WTC11 (cell line): ENCODE measurements around the gene TWF2. TPM values are rescaled to one million over a fixed set of nuclear protein-coding genes. Genes with fewer than 3 reads are reported as not detected.

ENCODE experiments used
- ATAC-seq: fragments of 200-7000 bp; cut with Tn5 transposase; 2 replicates; pipeline ENCODE4 v1.10.0; 2021; ENCODE audit warnings: mild to moderate bottlenecking, moderate library complexity
- CTCF ChIA-PET: fragments of 300-600 bp; sonication (Branson Sonifier 250); formaldehyde crosslinking; loops from one replicate; lab custom pipeline; 2021; ENCODE audit warnings: antibody characterized with exemption; lab: Charles Lee
- POLR2A ChIA-PET: fragments of 350-600 bp; sonication (Branson Sonifier 250); formaldehyde crosslinking; loops from one replicate; lab custom pipeline; 2021; ENCODE audit warnings: antibody characterized with exemption; lab: Charles Lee
- DNase-seq: peaks from one replicate; pipeline ENCODE4 v3.0.0; 2021; ENCODE audit warnings: low spot score
- H3K27ac Mint-ChIP-seq: 2 replicates; pipeline ENCODE4 v1.8.0; 2021; ENCODE audit warnings: mixed read lengths
- H3K27me3 Mint-ChIP-seq: 2 replicates; pipeline ENCODE4 v1.8.0; 2021; ENCODE audit warnings: low read depth, mild to moderate bottlenecking, moderate library complexity, mixed read lengths
- H3K36me3 Mint-ChIP-seq: 2 replicates; pipeline ENCODE4 v1.8.0; 2021; ENCODE audit warnings: mixed read lengths
- H3K4me1 Mint-ChIP-seq: 2 replicates; pipeline ENCODE4 v1.8.0; 2022; ENCODE audit warnings: mixed read lengths
- H3K4me3 Mint-ChIP-seq: 2 replicates; pipeline ENCODE4 v1.8.0; 2021; ENCODE audit warnings: mild to moderate bottlenecking, moderate library complexity, mixed read lengths
- H3K9me3 Mint-ChIP-seq: 2 replicates; pipeline ENCODE4 v1.8.0; 2021; ENCODE audit warnings: mixed read lengths
- AFF4 ChIP-seq: sonication (generic); formaldehyde crosslinking; IDR thresholded peaks from 2 replicates; pipeline ENCODE4 v1.8.1; 2023; ENCODE audit warnings: mild to moderate bottlenecking, missing genetic modification reagents, borderline replicate concordance
- ARID4B ChIP-seq: sonication (generic); formaldehyde crosslinking; IDR thresholded peaks from 2 replicates; pipeline ENCODE4 v1.8.0; 2023; ENCODE audit warnings: missing genetic modification reagents, mild to moderate bottlenecking, borderline replicate concordance
- ATF2 ChIP-seq: sonication (generic); formaldehyde crosslinking; IDR thresholded peaks from 2 replicates; pipeline ENCODE4 v1.8.1; 2022; ENCODE audit warnings: low read depth, missing genetic modification reagents, borderline replicate concordance
- CDX4 ChIP-seq: fragments of 250-450 bp; sonication (Bioruptor Pico); IDR thresholded peaks from 2 replicates; pipeline ENCODE4 v1.9.0; 2021; ENCODE audit warnings: moderate library complexity, mild to moderate bottlenecking, inconsistent platforms, borderline replicate concordance
- E2F1 ChIP-seq: sonication (generic); formaldehyde crosslinking; IDR thresholded peaks from 2 replicates; pipeline ENCODE4 v1.8.0; 2022; ENCODE audit warnings: mild to moderate bottlenecking, missing genetic modification reagents
- ELF4 ChIP-seq: sonication (generic); formaldehyde crosslinking; IDR thresholded peaks from 2 replicates; pipeline ENCODE4 v1.8.1; 2022; ENCODE audit warnings: low read depth, mild to moderate bottlenecking, moderate library complexity, missing genetic modification reagents
- EMX1 ChIP-seq: fragments of 250-450 bp; sonication (Bioruptor Pico); IDR thresholded peaks from 2 replicates; pipeline ENCODE4 v1.8.0; 2021; ENCODE audit warnings: mild to moderate bottlenecking
- ERG ChIP-seq: fragments of 250-450 bp; sonication (Bioruptor Pico); IDR thresholded peaks from 2 replicates; pipeline ENCODE4 v1.8.0; 2021; ENCODE audit warnings: mild to moderate bottlenecking
- JUN ChIP-seq: sonication (generic); formaldehyde crosslinking; IDR thresholded peaks from 2 replicates; pipeline ENCODE4 v1.8.0; 2023; ENCODE audit warnings: mild to moderate bottlenecking, missing genetic modification reagents
- KAT7 ChIP-seq: sonication (generic); formaldehyde crosslinking; IDR thresholded peaks from 2 replicates; pipeline ENCODE4 v1.8.1; 2023; ENCODE audit warnings: missing genetic modification reagents, mild to moderate bottlenecking, borderline replicate concordance
- MYBL2 ChIP-seq: sonication (generic); formaldehyde crosslinking; IDR thresholded peaks from 2 replicates; pipeline ENCODE4 v1.8.1; 2023; ENCODE audit warnings: mild to moderate bottlenecking, moderate library complexity, missing genetic modification reagents
- NR2C2 ChIP-seq: sonication (generic); formaldehyde crosslinking; IDR thresholded peaks from 2 replicates; pipeline ENCODE4 v1.8.0; 2022; ENCODE audit warnings: mild to moderate bottlenecking, missing genetic modification reagents
- OVOL2 ChIP-seq: fragments of 250-450 bp; sonication (Bioruptor Pico); IDR thresholded peaks from 2 replicates; pipeline ENCODE4 v1.9.0; 2021; ENCODE audit warnings: mild to moderate bottlenecking, borderline replicate concordance
- PRDM15 ChIP-seq: sonication (generic); formaldehyde crosslinking; IDR thresholded peaks from 2 replicates; pipeline ENCODE4 v1.8.0; 2022; ENCODE audit warnings: missing genetic modification reagents
- SMAD3 ChIP-seq: sonication (generic); formaldehyde crosslinking; IDR thresholded peaks from 2 replicates; pipeline ENCODE4 v1.8.0; 2022; ENCODE audit warnings: missing genetic modification reagents, mild to moderate bottlenecking, borderline replicate concordance
- TEAD4 ChIP-seq: sonication (generic); formaldehyde crosslinking; IDR thresholded peaks from 2 replicates; pipeline ENCODE4 v1.8.0; 2022; ENCODE audit warnings: mild to moderate bottlenecking, missing genetic modification reagents
- ZNF263 ChIP-seq: sonication (generic); formaldehyde crosslinking; IDR thresholded peaks from 2 replicates; pipeline ENCODE4 v1.8.1; 2022; ENCODE audit warnings: low read depth, mild to moderate bottlenecking, moderate library complexity, missing genetic modification reagents
- ZNF423 ChIP-seq: fragments of 250-450 bp; sonication (Bioruptor Pico); IDR thresholded peaks from 2 replicates; pipeline ENCODE4 v2.1.2; 2022; ENCODE audit warnings: mild to moderate bottlenecking, moderate library complexity
- ZNF671 ChIP-seq: fragments of 250-450 bp; sonication (Bioruptor Pico); IDR thresholded peaks from 2 replicates; pipeline ENCODE4 v1.8.0; 2021; ENCODE audit warnings: mild to moderate bottlenecking
- total RNA-seq: library from RNA; stranded (reverse); gene quantifications from 3 replicates; pipeline ENCODE4 v1.2.3, GENCODE V29; 2021

The TWF2 gene
- total RNA-seq, 1 experiment from 2014 or later, result 71.1 TPM

- CTCF ChIA-PET, result interaction anchor here (1.3 kb wide), 1 partner anchor 18 kb away, joined by 10 read pairs; no protein-coding TSS in a partner anchor
- Mint-ChIP-seq H3K4me1 (peaks cover 12% of the 10 kb centered on the region), H3K36me3 (peaks cover 66% of the 10 kb centered on the region), H3K9me3 (no peaks in the 10 kb centered on the region), H3K27ac (no peak overlapping the region), H3K27me3 (peaks cover 2% of the 10 kb centered on the region; the same call in 1 of the 2 replicates), H3K4me3 (no peak overlapping the region)
- DNase-seq (no peak), ATAC-seq (no peak)
- POLR2A ChIA-PET, result no interaction called here
- TF ChIP-seq CDX4 (CRISPR knock-in tag) (no peak), JUN (CRISPR knock-in tag) (no peak), AFF4 (CRISPR knock-in tag) (no peak), ERG (CRISPR knock-in tag) (no peak), ZNF423 (CRISPR knock-in tag) (no peak), OVOL2 (CRISPR knock-in tag) (no peak), NR2C2 (CRISPR knock-in tag) (no peak), ARID4B (CRISPR knock-in tag) (no peak), ELF4 (CRISPR knock-in tag) (no peak), MYBL2 (CRISPR knock-in tag) (no peak), TEAD4 (CRISPR knock-in tag) (no peak), ATF2 (CRISPR knock-in tag) (no peak), KAT7 (CRISPR knock-in tag) (no peak), ZNF263 (CRISPR knock-in tag) (no peak), SMAD3 (CRISPR knock-in tag) (no peak), PRDM15 (CRISPR knock-in tag) (no peak), ZNF671 (CRISPR knock-in tag) (no peak), E2F1 (CRISPR knock-in tag) (no peak), EMX1 (CRISPR knock-in tag) (no peak)
Measured at GRCh38 chr3:52202384-52203077, 36.4 kb downstream of the TWF2 start.
